ENCODE results near the gene ADAMTS7.

- TF ChIP-seq CTCF (IDR thresholded peaks at IDR 0.05), result no peak
- TF ChIP-seq EP300 (IDR thresholded peaks at IDR 0.05; ENCODE audit: low read depth), result no peak
Observed at GRCh38 chr15:78737187-78737820, 74.0 kb downstream of the ADAMTS7 start.
